NCI-H1105 (cell line): ENCODE results near the gene RPH3AL.

ENCODE experiments used
- DNase-seq: peaks from one replicate; lab custom pipeline; 2025; lab: John Stamatoyannopoulos, UW

The RPH3AL gene

DNA sequence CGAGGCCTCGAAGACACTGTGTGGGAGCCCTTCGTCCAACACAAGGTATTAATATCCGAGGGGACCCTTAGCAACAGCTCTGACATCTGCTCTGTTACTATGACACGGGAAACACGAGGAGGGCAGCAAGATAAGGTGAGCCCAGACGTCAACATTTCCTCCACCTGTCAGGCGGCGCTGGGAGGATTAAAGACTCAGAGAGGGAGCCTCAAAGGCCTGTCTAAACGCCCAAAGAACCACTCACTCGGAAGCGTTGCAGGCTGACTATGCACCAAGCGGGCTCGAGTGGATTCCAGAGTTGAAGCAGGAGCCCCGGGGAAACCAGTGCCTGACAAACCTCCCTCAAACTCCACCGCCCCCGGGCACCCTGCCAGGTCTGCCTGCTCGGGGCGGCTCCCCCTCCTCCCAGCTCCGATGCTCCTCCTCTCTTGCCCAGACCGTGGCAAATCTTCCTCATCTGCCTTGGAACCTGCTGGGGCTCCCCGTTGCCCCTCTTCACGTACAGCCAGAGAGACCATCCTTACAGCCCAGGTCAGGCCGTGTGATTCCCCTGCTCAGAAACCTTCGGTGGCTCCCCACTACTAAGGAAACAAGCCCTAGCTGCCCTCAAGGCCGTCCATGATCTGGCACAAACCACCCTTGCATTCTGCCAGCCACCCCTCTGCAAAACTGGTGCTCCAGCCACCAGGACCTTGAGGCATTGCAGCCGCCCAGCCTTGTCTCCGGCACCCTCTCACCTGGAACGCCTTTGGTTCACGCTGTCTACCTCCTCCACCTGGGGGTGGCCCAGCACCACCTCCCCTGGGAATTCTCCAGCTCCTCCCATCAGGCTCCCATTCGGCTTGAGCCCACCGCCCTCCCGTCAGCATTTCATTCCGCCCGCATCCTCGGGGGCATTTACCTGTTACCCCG lies 16.2 kb downstream of the RPH3AL start:
- DNase-seq, result peak; percentile 59

DNA sequence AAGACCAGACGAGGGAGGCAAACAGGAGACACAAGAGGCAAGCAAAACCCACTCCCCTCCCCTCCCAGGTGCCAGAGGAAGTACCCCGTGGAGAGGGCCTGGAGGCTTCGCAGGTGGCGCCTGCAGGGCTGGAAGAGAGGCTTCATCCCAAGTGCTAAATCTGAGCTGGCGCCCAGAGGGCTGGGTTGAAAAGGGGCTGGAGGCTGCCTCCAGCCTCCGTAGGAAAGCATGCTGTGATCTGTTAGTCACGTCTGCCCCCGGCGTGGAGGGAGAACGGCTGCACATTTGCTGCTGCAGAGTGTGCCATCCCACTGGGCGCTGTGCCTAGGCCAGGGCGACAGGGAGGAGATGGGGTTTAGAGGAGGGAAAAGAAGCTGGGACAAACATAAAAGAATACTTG lies 16.9 kb downstream of the RPH3AL start:
- peak; percentile 16 for DNase-seq

GRCh38 chr17:334974-335481 lies 17.6 kb downstream of the RPH3AL start:
- no peak for DNase-seq

GRCh38 chr17:333626-334396 lies 18.8 kb downstream of the RPH3AL start:
- no peak for DNase-seq

DNA sequence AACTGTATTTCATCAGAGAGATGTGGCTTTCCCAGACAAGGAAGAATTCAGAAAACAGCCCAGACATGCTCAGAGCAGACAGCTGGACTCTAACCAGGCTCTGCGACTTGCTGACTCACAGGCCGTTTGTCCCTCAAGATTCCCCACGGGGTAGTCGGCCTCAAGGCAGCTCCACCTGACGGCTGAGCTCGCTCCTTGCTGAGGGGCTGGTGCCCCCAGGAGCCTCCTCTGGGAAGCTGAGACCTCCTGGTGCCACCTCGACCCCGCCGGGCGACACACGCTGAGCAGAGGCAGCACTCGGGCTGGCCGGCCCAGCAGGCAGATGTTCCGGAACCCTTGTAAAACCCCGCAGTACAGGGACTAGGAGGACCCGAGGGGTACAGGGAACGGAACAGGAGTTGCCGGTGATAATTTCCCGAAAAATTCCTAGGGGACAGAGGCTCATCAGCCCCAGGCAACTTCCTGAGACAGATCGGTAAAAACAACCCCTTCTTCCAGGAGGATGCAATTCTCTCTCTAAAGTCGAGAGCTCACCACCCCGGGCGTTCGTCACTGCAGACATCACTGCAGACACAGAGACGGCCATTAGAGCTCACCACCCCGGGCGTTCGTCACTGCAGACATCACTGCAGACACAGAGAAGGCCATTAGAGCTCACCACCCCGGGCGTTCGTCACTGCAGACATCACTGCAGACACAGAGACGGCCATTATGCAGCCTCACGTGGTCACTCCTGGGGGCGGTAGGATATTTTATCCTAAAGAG lies 19.9 kb downstream of the RPH3AL start:
- no peak for DNase-seq

DNA sequence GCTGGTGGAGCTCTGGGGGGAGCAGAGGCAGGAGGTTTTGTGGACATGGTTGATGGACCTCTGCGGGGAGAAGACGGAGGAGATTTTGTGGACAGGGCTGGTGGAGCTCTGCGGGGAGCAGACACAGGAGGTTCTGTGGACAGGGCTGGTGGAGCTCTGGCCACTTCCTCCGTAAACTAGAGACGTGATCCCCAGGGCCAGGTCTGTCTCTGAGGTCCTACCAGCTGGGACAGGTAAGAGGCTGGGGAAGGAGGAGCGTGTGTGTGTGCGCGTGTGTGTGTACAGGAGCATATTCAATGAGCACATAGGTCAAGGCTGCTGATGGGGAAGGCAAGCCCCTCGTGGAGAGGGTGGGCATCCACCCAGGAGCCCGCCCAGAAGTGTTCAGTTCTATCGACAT lies 20.6 kb downstream of the RPH3AL start:
- no peak for DNase-seq

DNA sequence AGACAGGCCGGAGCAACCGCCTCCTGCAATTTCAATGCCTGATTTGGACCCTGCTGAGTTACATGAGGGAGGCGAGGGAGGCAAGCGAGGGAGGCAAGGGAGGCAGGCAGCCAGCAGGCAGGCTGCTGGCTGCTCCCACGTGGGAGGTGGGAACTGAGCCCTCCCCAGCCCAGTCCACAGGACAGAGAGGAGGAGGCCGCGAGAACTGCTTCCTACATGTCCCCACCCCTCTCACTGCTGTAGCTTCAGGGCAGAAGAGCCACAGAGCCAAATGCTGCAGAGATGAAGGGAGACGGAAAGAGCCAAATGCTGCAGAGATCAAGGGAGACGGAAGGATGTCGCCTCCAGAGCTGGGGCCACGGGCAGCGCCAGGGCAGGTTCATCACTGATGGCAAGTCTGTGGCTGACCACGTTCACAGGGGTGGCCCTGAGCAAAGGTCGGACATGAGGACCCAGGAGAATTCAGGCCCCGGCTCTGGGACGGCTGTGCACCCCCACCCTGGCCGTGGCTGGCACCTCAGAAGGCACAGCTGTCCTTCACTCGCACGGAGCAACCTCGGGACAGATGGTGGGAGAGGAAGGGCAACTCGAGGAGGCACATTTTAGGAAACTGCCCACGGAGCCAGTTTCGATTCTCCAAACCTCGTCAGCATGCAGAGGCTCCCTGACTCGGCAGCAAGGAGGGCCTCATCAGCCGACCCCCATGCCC lies 21.5 kb downstream of the RPH3AL start:
- no peak for DNase-seq

- DNase-seq, result no peak
Measured at GRCh38 chr17:329784-330420, 22.7 kb downstream of the RPH3AL start.

- DNase-seq, result no peak
Measured at GRCh38 chr17:327971-328370, 24.6 kb downstream of the RPH3AL start.

DNA sequence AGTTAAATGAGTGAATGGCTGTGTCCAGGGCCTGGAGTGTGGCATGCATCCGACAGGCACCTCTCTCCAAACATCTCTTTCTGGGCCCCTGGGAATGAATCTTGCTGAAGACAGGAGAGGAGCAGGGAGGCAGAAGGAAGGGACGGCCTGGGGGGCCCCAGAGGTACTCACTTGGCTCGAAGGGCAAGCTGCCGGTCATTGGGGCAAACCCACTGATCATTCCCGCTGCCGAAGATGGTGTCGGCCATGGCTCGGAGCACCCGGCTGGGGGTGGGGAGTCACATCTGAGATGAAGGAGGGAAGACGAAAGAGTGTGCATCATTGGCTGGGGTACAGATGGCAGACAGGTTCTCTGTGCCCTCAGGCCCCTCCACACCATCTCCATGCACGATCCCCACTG lies 25.3 kb downstream of the RPH3AL start:
- no peak for DNase-seq

DNA sequence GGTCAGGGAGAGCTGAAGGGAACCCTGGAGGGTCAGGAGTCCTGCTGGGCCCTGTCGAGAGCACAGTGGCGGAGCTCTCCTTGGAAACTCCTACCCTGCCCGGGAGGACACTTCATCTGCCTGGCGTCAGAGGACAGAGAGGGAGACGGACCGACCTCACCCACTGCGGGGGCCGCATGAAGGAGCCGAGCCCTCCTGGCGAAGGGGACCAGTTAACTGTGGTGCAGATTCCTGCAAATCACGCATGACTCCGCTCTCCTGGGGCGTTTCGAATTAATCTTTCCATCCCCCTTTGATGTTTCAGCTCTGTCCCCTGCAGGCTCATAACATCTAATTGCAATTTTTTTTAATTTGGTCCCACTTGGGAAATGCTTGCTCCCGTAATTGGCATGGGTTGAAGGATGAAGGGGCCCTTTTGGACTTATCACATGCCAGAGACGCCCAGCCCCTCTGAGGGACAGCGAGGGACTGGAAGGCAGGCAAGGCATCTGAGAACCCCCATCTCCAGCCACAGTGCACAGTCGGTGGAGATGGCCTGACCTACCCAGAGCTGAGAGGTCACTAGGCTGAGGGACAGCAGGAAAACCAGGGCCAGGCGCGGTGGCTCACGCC lies 26.5 kb downstream of the RPH3AL start:
- no peak for DNase-seq

GRCh38 chr17:325270-326009 lies 27.2 kb downstream of the RPH3AL start:
- DNase-seq, result no peak

GRCh38 chr17:323721-324571 lies 28.7 kb downstream of the RPH3AL start:
- DNase-seq, result no peak

- no peak for DNase-seq
Measured at GRCh38 chr17:323181-323580, 29.4 kb downstream of the RPH3AL start.

GRCh38 chr17:322006-322780 lies 30.4 kb downstream of the RPH3AL start:
- DNase-seq, result no peak

DNA sequence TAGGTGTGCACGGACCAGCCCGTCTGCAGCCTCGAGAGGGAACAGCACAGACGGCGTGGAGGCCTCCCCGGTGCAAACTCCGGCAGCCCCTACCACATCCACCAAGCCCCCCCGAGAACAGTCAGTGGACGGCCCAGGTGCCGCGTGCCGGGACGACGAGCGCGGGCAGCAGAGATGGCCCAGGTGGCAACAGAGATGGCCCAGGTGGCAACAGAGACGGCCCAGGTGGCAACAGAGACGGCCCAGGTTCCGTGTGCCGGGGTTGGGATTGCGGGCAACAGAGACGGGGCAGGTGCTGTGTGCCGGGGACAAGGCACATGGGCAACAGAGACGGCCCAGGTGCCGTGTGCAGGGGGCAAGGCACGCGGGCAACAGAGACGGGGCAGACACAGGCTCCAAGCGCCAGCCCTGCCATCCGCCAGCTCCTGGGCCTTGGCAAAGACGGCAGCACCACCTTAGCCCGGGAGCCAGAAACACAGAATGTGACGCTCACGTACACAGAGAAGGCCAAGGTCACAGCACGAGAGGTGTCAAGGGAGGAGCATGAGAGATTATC lies 31.1 kb downstream of the RPH3AL start:
- no peak for DNase-seq

GRCh38 chr17:320809-321385 lies 31.7 kb downstream of the RPH3AL start:
- DNase-seq, result no peak

DNA sequence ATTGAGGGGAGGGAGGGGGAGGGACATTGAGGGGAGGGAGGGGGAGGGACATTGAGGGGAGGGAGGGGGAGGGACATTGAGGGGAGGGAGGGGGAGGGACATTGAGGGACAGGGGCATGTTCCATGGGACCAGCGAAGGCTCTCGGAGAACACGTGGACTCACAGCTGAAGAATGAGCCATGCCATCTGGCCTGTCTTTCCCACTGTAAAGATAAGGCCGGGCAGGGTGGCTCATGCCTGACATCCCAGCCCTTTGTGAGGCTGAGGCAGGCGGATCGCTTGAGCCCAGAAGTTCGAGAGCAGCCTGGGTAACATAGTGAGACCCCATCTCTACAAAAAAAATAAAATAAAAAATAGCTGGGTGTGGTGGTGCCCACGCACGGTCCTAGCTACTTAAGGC lies 32.5 kb downstream of the RPH3AL start:
- no peak for DNase-seq
